OCI-LY1 (cell line): ENCODE data around the gene ITM2B.

ENCODE experiments used
- EZH2 ChIP-seq: fragments of 200-600 bp; sonication (generic), shearing (Covaris generic); IDR thresholded peaks from 2 replicates; pipeline ENCODE4 v1.8.0; 2017; ENCODE audit warnings: borderline replicate concordance, mixed run types, mild to moderate bottlenecking, antibody characterized with exemption, low read length, moderate library complexity, mixed read lengths
- TF ChIP-seq, protein P1 (sequence below): fragments of 200-600 bp; sonication (generic), shearing (Covaris generic); IDR thresholded peaks from 2 replicates; pipeline ENCODE4 v1.5.1; 2017; ENCODE audit warnings: mild to moderate bottlenecking, antibody characterized with exemption, low read length, moderate library complexity, mixed read lengths

DNA sequence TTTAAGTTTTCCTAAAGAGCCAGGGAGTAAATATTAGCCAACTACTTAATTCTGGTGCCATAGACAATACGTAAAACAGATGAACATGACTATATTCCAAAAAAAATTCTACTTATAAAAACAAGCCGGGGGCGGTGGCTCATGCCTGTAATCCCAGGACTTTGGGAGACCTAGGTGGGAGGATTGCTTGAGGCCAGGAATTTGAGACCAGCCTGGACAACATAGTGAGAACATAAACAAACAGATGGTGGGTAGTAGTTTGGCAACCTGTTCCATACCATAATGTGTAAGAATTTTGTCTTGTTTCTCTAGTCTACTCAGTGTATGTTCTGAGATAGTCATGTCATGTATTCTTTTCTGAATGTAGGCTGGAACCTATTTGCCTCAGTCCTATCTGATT is 25.4 kb downstream of the ITM2B start:
- TF ChIP-seq, protein P1, sequence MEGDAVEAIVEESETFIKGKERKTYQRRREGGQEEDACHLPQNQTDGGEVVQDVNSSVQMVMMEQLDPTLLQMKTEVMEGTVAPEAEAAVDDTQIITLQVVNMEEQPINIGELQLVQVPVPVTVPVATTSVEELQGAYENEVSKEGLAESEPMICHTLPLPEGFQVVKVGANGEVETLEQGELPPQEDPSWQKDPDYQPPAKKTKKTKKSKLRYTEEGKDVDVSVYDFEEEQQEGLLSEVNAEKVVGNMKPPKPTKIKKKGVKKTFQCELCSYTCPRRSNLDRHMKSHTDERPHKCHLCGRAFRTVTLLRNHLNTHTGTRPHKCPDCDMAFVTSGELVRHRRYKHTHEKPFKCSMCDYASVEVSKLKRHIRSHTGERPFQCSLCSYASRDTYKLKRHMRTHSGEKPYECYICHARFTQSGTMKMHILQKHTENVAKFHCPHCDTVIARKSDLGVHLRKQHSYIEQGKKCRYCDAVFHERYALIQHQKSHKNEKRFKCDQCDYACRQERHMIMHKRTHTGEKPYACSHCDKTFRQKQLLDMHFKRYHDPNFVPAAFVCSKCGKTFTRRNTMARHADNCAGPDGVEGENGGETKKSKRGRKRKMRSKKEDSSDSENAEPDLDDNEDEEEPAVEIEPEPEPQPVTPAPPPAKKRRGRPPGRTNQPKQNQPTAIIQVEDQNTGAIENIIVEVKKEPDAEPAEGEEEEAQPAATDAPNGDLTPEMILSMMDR: no peak
- TF ChIP-seq EZH2: no peak
